Endothelial cell of hepatic sinusoid (primary cell): ENCODE results near the gene PGBD5.

Experiments used
- in situ Hi-C: cut with HindIII; loops from 2 replicates; pipeline ENCODE4 v1.10.0; 2017; ENCODE audit warnings: low sequenced_read_pairs

The PGBD5 gene

GRCh38 chr1:230398856-230399255 lies 27.3 kb downstream of the PGBD5 start:
- in situ Hi-C loops, result no loop called here

GRCh38 chr1:230396966-230397365 lies 29.2 kb downstream of the PGBD5 start:
- in situ Hi-C loops, result no loop called here

DNA sequence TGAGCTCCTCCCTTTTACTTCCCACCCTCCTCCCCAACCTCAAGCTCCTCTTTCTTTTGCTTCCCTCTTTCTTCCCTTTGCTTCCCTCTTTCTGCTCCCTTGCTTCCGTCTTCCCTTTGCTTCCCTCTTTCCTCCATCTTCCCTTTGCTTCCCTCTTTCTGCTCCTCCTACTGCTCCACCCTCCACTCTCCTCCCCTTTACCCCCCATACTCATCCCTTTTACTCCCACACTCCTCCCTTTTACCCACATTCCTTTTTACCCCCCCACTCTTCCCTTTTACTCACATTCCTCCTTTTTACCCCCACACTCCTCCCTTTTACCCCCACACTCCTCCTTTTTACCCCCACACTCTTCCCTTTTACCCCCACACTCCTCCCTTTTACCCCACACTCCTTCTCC lies 30.2 kb downstream of the PGBD5 start:
- in situ Hi-C loops, result no loop called here

- in situ Hi-C loops, result no loop called here
Measured at GRCh38 chr1:230394741-230395140, 31.4 kb downstream of the PGBD5 start.

- in situ Hi-C loops, result no loop called here
Measured at GRCh38 chr1:230394134-230394533, 32.0 kb downstream of the PGBD5 start.

DNA sequence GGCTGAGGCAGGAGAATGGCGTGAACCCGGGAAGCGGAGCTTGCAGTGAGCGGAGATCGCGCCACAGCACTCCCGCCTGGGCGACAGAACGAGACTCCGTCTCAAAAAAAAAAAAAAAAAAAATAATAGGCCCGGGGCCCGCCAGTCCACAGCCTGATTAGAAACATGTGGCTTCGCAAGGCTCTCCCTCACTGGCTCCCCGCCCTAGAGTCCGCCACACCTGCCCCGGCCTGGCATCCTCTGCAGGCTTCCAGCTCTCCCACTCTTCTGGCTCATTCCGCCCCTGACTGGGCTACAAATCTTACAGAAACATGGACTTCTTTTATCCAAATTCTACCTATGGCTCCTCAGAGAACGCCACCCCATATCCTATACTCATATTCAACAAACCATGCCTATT lies 32.4 kb downstream of the PGBD5 start:
- in situ Hi-C loops, result no loop called here

DNA sequence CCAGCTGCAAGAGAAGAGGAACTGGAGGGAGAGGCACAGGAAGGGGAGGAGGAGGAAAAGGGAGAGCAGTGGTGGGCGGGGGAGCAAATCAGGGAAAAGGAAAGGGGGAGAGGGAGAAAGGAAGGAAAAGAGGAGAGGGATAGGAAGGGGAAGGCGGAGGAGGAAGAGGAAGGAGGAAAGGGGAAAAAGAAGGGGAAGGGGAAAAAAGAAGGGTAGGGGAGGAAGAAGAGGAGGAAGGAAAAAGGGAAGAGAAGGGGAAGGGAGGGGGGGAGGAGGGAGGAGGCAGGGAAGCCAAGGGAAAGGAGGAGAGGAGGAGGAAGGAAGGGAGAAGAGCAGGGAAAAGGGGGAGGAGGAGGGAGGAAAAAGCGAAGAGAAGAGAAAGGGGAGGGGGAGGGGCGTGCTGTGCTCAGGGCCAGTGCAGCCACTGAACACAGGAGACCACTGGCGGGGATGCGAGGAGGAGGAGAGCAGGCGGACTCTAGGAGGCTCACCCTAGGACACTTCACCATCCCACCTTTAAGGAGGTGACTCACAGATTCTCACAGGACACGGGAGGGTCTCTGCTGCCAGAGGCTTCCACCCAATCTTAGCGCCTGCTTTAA lies 33.1 kb downstream of the PGBD5 start:
- in situ Hi-C loops, result no loop called here

- in situ Hi-C loops, result no loop called here
Measured at GRCh38 chr1:230392536-230392909, 33.6 kb downstream of the PGBD5 start.

DNA sequence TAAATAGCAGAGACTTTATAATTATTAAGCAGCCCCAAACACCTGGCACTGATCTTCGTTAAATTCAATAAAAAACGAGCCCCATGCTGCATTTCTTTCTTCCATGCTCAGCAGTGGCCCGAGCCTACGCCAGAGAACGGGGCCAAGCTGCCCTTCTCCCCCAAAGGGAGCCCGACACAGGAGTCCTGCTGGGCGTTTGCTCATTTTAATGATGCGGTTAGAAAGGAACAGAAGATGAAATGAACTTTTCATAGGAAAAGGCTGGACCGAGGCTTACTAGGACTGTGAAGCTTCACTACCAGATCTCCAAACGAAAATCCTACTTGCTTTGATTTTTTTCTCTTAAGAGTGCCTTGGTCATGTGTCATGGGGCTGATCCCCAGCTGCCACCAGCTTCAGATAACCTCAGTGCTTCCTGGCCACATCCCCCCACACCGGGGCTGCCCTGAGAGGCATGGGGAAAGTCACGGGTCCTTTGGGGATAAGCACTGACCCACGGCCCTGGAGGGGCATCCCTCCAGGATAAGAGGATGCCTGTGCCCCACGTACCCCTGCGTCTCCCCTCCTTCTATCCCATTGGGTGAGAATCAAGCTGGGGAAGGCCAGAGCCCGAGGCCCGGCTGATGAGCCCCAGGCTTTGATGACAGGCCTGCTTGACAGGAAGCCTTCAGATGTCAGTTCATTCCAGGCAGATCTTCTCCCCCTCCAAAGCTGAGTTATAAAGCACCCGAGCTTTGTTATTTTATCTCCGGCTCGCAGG lies 34.2 kb downstream of the PGBD5 start:
- in situ Hi-C loops, result no loop called here

DNA sequence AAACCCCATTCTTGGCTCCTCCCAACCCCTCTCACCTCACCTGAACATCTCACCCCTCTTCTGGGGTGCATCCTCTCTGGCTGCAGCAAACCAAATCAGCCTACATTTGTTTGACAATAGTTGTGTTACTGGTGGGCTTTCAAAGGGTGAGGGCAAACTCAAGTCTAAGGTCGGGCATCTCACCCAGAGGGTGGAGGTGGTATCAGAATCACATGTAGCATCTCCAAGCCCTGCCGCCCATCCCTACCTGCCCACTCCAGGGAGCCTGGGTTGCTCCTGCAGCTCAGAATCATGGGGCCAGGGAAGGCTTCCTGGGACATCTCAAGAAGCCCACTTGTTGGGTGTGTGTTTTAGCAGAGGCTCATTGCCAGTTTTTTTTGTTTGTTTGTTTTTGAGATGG lies 35.8 kb downstream of the PGBD5 start:
- in situ Hi-C loops, result no loop called here

DNA sequence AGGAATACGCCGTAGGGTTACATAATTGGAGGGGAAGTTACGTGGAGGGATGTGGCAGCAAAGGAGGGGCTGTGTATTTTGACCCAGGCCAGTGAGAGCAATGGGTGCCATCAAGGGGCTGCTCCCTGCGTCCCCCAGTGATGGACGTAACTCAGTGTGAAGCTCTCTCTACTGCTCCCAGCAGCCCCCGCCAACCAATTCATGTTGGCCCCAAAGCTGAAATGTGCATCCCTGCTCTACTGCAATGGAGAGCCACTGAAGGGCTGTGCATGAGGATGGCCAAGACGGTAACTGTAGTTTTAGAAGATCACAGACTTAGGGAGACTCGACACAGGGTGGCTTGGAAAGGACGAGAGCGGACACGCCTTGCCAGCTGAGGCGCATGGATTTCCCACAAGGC lies 38.3 kb downstream of the PGBD5 start:
- in situ Hi-C loops, result no loop called here

GRCh38 chr1:230387296-230387695 lies 38.8 kb downstream of the PGBD5 start:
- in situ Hi-C loops, result no loop called here

DNA sequence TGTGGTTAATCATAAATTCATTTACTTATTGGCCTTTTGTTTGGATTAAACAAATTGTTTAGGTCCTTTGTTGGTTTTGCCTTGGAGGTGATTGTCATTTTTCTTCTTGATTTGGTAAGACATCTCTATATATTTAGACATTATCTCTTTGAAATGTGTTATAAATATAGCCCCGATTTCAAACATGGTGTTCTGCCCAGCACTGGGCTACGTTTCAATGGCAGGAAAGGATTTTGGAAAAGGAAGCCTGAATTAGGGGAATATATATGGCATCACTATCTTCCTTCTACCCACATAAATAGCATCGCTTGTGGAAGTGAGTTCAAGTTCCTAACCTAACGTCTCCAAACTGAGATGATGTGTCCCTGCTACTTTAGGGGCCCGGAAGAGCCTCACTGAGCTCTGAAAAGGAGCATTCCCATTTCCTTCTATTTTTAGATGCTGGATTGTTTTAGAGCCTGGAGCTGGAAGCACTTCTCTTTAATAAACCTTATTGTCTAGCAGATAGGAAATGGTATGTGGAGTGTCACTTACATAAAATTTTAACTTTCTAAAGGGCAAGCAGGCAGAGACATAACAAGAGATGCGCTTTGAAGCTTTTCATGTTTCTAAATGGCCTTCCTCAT lies 39.4 kb downstream of the PGBD5 start:
- in situ Hi-C loops, result no loop called here

GRCh38 chr1:230385930-230386329 lies 40.2 kb downstream of the PGBD5 start:
- in situ Hi-C loops, result no loop called here

GRCh38 chr1:230385158-230385450 lies 41.0 kb downstream of the PGBD5 start:
- in situ Hi-C loops, result no loop called here

- in situ Hi-C loops, result loop anchor here (5.0 kb wide), 1 partner anchor 62 kb away; no protein-coding TSS in a partner anchor
Measured at GRCh38 chr1:230384380-230385157, 41.6 kb downstream of the PGBD5 start.

GRCh38 chr1:230383425-230383824 lies 42.7 kb downstream of the PGBD5 start:
- in situ Hi-C loops, result loop anchor here (5.0 kb wide), 1 partner anchor 61 kb away; no protein-coding TSS in a partner anchor

GRCh38 chr1:230382001-230382491 lies 44.1 kb downstream of the PGBD5 start:
- in situ Hi-C loops, result loop anchor here (5.0 kb wide), 1 partner anchor 60 kb away; no protein-coding TSS in a partner anchor

GRCh38 chr1:230381585-230381984 lies 44.5 kb downstream of the PGBD5 start:
- in situ Hi-C loops, result loop anchor here (5.0 kb wide), 1 partner anchor 59 kb away; no protein-coding TSS in a partner anchor

DNA sequence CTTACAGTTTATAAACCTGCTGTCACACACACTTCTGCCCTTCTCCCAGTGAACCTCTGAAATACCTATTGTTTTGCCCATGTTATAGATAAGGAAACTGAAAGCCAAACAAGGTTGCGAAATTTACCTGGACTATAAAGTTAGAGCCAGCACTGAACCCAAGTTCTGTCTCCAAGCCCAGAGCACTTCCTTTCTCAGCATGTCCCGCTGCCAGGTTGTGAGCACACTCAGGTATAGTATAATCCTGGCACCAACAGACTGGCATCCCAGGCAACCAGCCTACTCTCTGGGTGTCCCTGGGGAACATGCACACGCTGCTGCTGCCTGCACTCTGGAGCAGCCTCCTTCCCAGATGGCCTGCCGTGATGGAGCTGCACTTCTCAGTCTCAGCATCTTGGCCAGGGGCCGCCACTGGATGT lies 45.1 kb downstream of the PGBD5 start:
- in situ Hi-C loops, result loop anchor here (5.0 kb wide), 1 partner anchor 59 kb away; no protein-coding TSS in a partner anchor

DNA sequence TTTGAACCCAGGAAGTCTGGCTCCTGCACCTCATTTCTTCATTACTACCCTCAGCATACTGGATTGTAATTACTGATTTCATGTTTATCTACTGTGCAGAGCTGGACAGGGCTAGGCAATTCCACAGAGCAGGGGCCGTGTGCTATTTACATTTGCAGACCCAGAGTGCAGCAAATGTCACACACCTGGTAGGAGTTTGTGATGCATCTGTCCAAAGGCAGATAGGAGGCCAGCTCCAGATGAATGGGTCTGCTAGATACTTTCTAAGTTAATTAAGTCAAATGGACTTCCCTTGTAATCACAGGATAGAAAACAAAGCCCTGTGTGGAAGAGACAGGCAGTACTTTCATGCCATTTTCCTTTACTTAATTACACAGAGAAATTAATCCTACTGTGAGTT lies 46.2 kb downstream of the PGBD5 start:
- in situ Hi-C loops, result loop anchor here (5.0 kb wide), 1 partner anchor 58 kb away; no protein-coding TSS in a partner anchor
